LNCAP (cell line): ENCODE measurements around the gene SCN8A.

Source experiments
- CTCF ChIP-seq: fragments of 450-650 bp; IDR thresholded peaks from 2 replicates; pipeline ENCODE4 v1.5.1; 2017; ENCODE audit warnings: mild to moderate bottlenecking

The SCN8A gene

GRCh38 chr12:51677284-51677968, 86.4 kb downstream of the SCN8A start:
- TF ChIP-seq CTCF = no peak

- peak; percentile 72 for TF ChIP-seq CTCF
Observed at GRCh38 chr12:51678086-51678724, 87.2 kb downstream of the SCN8A start.

- TF ChIP-seq CTCF = no peak
Observed at GRCh38 chr12:51682981-51683380, 91.9 kb downstream of the SCN8A start.

GRCh38 chr12:51683763-51684357, 92.8 kb downstream of the SCN8A start:
- TF ChIP-seq CTCF = no peak

- TF ChIP-seq CTCF = no peak
Observed at GRCh38 chr12:51686727-51687126, 95.7 kb downstream of the SCN8A start.

GRCh38 chr12:51687177-51687576, 96.1 kb downstream of the SCN8A start:
- no peak for TF ChIP-seq CTCF

- TF ChIP-seq CTCF = no peak
Observed at GRCh38 chr12:51687614-51688013, 96.6 kb downstream of the SCN8A start.
